Smooth muscle cell of the brain vasculature (primary cell): Measurements from ENCODE around the gene ZSWIM8.
"Not testable (repeated sequence)": the region's sequence is repeated elsewhere in the genome, so short reads cannot be mapped to it uniquely, and the experiment has no call there.

Experiments
- DNase-seq: peaks from one replicate; pipeline ENCODE4 v3.0.0-alpha.2; 2012; ENCODE audit warnings: low read depth, low spot score

The ZSWIM8 gene

DNA sequence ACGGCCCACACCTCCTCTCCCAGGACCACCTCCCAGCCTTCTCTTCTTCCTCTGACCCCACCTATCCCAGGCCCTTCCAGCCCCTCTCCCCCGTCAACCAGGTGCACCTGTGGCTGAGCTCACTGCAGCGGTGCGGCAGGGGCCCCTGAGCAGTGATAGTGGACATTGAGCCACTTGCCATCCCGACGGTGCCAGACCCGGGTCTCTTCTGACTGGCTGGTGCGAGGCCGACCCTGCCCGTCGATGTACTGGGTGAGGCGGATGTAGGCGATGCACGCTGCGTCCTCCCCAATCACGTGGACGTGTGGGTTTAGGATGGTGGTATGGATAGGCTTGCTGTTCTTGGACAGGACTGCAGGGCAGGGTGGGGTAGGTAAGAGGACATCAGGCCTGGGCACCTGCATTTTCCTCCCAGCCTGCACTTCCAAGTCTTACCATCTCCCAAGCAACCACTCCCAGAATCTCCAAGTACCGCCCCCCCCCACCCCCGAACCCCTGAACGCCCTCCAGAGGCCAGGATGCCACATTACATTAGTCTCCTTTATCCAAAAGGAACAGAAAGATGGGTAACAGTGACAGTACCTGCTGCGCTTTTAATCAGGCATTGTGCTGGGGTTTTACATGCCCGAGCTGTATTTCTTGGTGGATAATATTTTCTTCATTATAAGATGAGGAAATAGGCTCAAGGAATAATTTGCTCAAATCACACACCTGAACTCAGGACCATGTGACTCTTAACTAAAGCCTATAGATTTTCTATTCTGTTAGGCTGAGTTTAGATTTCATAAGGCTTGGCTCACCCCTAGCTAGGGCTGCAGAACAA is 29.7 kb downstream of the ZSWIM8 start:
- DNase-seq: no peak

DNA sequence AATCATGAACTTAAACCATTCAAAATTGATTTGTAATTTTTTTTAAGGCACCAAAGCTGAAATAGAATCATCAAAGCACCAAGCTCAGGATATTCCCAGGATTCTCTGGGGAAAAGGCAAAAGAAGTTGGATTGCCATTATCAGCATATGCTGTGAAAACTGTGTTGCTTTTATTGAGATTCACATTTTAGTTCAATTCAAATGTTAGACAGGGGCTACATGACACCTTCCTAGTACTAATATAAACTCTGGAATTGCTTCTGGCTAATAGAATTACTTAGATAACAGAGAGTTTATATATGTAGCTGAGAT is 30.3 kb downstream of the ZSWIM8 start:
- DNase-seq: no peak

DNA sequence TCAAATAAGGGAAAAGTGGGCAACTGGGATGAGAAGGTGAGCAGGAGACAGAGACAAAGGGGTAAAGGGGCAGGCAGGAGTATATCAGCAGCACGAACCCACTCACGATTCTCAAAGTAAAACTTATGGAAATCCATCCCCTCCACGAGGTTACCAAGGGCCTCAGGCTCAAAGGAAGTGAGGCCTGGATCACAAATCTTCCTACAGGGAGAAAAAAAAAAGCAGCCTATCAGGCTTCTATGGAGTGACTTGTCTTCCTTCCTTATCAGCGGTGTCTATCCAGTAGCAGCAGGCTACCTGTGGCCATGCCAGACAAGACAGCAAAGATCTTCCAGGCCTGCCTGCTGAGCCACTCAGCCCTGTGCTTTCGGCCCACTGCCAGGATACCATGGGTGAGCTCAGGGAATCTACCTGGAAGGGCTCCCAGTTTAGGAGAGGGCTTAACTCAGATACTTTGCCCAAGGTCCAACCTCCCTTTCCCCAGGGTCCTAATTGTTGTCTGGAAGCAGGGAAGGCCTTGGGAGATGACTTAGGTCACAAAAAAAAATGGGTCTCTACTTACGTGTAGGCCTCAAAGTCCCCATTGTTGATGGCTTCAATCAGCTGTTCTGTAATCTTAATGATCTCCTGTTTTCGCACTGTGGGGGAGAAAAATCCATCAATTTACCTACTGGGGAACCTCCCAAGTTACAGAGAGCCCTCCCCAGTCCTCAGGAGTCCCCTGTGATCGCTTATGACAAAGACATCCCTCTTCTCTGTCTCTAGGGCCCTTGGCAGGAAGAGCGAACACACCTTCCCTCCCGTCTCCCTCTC is 31.7 kb downstream of the ZSWIM8 start:
- no peak for DNase-seq

DNA sequence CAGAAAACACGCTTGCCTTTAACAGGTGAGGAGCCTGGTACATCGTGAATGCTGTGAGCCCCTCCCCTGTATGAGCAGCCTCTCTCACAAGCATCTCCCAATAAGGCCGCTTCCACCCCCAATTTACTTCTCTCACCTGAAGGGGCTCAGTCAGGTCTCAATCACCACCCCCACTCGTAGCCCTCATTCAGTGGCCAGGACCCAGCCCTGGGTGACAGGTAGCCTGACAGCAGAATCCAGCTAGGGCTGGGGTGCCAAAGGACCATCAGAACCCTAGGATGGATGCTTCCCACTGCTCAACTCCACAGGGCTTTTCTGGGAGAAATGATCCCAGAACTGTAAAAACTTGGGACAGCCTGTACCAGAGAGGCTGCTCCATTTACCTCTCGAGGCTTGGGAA is 32.4 kb downstream of the ZSWIM8 start:
- no peak for DNase-seq

DNA sequence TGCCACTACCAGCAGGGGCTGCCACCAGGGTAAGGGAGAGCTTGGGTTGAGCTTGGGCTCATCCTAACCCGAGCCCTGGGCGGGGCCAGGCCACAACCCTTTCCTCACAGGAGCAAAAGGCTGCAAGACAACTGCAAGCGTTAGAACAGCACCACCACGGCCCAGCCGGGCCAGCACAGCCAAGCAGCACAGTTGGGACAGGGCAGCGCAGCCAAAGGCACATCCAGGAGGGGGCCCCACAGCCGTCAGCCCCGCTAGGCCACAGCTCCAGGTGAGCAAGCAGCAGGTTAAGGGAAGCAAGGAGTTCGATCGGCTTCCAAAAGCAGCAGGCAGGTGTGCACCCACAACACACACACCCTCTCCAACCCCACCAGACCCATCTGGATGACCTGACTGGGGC is 33.0 kb downstream of the ZSWIM8 start:
- no peak for DNase-seq

DNA sequence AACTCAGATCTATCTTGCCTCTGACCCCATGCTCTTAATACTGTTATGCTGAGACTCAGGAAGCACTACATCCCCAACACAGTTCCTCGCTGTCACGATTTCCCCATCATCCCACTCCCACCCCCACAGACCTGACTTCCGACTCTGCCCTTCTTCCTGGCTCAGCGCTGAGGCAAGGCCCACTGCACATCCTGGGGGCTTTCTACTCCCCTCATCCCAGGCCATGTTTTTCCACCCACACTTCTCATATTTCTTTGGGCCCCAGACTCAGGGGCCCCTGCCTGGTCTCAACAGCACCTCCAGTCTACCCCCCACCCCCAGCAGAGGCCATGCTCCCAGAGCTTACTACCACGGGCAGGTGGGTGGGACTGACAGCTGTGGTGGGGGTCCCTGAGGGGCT is 33.7 kb downstream of the ZSWIM8 start:
- DNase-seq: no peak

DNA sequence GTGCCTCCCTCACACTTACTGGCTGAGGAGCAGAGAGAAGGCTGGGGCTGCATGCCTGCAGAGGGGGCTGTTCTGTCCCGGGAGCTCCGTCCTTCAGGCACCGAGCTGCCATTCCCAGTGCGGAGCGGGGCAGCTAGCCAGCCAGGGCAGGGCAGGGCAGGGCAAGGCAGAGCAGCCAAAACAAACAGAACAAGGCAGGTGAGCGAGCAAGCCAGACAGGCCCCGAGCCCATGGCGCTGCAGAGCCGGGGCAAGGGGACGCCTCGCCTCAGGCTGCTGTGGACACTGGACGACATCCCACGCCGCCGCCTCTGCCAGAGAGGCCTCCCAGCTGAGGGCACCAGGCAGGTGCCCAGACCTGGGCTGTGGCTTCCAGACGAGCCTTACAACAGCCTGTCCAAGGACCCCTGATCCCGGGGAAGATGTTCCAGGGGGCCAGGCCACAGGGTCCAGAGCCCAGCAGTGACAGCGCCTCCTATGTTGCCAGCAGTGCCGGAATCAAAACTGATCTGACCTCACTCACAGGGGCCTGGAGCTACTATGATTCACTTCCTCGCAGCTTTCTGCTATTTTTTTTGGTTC is 34.2 kb downstream of the ZSWIM8 start:
- DNase-seq: no peak

DNA sequence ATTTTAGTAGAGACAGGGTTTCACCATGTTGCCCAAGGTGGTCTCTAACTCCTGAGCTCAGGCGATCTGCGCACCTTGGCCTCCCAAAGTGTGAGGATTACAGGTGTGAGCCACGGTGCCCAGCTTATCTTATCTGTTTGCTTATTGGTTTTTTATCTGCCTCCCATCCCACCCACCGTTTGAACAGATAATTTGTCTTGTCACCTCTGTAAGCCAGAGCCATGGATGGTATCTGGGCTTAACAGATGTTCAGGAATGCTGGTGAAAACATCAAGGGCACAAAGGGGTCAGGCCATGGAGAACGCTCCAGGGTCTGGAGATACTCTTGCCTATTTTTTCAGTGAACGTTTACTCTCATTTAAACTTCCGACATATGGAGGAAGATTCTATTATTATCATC is 38.0 kb downstream of the ZSWIM8 start:
- no peak for DNase-seq

DNA sequence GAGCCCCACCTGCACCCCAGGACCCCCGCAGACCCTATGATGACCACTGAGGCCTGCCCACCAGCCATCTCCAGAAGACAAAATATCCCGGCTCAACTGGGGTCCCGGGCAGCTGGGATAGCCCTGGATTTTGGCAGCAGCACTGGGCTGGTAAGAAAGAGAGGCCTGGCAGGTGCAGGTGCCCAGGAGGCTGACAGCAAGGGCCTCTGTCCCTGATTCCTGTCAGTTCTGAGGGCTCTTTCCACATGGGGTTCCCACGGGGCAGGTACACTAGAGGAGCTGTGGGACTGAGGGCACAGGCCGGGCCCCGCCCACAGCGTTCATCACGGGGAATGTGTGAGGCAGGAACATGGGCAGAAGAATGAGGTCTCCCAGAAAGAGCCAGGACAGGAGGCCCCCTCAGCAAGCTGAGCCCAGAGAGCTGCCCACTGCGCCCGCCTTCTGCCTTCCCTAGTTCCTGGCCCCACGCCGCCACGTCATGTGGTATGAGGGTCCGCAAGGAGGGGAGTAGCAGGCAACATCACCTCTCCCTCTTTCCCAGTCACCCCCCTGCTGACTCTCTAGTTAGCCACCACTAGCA is 38.8 kb downstream of the ZSWIM8 start:
- DNase-seq: no peak

DNA sequence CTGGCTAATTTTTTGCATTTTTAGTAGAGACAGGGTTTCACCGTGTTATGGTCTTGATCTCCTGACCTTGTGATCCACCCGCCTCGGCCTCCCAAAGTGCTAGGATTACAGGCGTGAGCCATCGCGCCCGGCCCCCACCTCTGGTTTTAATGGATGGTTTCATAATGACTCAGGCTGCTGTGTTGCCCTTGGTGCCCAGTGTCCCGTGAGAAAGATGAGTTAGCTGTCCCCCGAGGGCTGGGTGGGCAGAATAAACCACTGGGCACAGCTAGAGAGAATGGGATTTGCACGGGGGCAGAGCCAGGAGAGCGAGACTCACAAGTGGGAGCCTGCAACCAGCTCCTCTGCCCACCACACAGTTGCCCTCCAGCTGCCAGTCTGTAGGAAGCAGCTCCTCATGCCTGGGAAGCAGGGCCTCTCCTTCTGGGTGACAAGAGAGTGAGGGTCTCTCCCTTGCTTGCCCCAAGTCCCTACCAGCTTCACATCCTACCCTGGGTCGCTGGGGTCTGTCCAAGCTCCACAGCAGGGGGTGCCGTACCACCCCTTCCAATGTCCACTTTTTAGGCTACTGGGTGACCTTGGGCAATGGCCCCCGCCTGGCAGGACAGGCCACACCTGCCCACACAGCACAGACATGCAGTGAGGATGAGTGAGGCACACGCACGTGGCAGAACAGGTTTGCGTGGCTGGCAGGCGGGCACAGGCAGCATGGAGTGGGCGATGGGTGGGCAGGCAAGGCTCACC is 42.1 kb downstream of the ZSWIM8 start:
- DNase-seq: no peak

DNA sequence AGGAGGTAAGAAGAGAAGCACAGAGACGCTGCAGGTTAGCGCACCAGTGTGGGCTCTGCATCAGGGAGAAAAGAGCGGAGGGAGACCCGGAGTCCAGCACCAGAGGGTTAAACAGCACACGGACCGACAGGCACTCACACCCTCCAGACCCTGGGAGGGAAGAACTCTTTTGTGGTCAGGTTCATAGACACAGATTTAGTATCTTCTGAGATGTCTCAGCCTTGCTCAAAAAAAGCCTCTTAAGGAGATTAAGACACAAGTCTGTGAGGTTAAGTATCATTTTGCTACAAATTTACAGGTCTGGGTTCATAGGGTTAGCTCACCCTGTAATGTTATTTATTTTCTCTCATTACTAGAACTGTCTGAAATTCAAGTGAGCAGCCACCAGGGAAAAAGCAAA is 42.8 kb downstream of the ZSWIM8 start:
- no peak for DNase-seq

DNA sequence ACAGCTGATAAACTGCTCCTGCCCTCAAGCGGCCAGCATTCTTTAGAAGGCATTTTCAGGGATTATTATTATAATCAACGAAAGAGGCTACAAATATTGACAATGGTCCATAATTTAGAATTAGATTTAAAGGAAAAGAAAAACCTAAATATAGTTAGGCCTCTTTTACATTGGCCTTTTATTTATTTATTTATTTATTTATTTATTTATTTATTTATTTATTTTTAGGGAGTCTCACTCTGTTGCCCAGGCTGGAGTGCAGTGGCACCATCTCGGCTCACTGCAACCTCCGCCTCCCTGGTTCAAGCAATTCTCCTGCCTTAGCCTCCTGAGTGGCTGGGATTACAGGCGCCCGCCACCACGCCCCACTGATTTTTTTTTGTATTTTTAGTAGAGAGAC is 43.7 kb downstream of the ZSWIM8 start:
- not testable (repeated sequence) for DNase-seq

DNA sequence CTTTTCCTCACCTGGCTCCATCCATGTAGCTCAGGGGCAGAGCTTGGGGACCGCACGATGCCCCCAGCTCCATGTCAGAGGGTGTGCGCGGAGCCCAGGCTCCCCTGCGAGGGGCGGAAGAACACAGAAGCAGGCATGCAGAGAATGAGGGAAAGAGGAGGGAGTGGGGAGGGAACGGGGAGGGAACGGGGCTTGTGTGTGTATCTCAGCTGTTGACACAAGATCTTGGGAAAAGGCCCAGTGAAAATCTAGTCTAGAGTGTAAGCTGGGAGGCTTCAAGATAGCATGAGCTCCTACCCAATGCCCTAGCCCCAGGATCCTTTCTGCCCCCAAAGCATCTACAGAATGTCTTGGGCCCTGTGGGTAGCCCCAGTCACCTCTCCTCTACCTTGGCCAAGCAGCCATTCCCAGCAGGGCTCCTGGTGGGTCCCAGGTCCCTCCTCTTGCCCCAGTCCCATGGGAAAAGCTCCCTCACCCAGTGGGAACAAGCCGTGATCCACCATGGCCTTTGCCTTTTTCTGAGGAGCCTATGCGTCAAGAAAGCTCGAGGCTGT is 51.1 kb downstream of the ZSWIM8 start:
- no peak for DNase-seq

DNA sequence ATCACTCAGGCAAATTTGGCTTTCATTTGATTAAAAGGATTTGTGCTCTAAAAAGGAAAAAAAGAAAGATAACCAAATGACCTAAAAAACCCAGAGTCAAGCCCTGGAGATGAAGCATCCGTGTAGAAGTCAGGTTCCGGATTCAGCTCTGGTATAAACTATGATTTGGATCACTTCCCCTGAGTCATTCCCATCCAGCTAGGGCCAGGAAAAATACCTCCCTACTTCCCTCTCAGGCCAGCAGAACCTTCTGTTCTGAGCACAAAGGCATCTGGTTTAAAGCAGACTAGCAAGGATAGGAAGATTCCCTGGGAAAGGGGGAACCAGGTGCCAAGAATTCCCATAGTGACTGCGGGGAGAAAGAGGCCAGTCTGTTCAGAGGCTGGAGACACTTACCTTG is 51.7 kb downstream of the ZSWIM8 start:
- no peak for DNase-seq

DNA sequence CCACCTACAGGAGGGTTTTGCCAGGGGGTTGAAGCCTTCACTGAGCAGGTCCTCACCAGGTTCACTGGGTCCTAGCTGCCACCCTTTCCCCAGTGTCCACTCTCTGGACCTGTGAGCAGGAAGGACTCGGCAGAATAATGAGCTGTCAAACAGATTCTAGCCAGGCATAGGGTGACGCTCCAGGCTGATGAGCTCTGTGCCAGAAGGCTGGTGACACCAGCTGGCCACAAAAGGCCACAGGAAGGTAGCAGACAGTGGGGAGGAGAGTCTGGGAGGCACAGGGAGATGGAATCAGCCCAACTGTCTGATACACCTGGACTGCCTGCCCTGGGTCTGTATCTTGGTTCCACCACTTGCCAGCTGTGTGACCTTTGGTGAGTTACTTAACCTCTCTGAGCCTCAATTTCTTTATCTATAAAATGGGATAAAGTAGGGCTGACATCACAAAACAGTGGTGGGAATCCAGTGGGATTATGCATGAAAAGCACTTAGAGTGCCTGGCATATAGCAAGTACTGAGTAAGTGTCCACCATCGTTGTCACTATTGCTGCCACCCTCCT is 52.7 kb downstream of the ZSWIM8 start:
- DNase-seq: no peak

DNA sequence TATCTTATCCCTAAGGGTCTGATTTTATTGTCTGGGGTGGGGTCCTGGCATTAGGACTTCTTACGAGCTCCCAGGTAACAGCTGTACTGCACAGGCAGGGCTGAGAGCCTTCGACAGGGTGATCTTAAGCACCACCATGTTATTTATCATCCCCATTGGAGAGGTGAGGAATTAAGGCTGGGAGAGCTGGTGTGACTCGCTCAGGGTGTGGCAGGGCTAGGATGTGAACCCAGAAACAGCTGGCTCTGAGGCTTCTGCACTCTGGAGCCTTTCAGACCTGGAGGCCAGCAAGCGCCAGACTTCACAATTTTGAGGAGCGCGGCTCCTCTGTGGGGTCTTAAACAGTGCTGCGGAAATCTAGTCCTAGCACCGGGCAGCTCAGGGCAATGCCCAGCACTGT is 53.4 kb downstream of the ZSWIM8 start:
- no peak for DNase-seq

DNA sequence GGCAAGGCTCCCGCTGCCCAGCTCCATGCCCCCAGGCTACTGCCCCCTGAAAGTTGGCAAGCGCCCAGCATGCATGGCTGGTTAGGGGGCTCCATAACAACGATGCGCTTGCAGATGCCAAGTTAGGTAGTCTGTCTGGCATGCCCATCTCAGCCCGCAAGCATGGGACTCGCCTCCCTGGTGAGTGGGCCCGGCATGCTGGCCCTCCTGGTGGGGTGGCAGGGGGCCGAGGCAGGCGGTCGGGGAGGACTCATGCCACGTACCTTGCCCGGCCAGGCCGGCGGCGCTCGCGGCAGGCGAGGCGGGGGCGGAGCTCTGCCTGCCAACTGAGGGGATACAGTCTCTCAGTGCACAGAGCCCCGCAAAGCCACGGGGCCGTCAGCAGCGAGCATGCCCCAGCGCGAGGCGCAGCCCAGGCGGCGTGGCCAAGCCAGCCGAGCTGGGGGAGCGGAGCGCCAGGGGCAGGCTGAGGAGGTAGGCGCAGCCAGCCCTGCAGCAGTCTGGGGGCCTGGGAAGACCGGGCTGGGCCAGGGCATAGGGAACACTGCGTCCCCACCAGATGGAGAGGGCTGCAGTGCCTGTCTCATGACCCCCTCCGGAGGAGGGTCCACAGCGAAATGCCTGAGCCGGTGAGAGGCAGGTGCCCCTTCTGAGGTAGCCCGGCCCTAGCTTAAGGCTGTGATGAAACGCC is 54.0 kb downstream of the ZSWIM8 start:
- DNase-seq: no peak

DNA sequence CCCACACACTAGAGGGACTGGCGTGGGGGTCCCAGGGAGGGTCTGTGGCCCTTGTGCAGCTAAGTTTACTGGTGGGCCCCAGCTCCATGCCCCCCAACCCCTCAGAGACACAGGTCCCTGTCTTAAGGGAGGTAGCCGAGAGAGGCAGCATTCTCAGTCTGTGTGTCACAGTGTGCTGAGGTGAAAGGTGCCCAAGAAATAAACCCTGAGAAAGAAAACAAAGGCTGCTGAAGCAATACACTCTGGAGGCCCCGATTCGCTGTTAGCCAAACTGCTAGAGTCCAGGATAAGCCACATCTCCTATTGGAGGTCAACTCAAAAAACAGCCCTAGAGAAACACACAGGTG is 54.6 kb downstream of the ZSWIM8 start:
- DNase-seq: no peak

DNA sequence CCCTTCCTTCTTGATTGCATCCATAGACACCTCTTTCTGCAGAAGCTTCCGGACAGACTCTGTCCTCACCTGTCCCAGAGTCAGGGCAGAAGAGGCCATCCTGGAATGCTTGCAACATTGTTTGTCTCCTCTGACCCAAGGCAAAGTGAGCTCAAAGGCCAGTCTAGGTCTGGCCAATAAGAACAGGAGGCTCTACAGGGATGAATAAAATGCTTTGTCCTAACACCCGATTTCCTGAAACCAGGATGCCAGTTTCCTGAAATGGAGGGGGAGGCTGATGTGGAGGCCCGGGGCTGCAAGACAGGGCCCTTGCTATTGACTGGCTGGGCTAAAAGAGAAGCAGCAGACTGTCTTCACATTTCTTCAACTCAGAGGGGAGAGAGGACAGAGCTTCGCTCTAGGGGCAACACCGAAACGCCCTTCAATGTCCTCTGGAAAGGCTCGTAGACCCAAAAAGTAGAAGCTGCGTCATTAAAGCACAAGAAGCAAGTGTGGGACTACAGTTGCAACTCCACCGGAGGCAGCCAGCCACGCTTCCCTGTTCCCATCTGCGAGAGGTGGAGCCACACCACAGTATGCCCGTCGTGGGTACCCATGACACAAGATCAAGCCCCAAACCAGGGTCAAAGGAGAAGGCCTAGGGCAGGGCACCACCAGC is 55.1 kb downstream of the ZSWIM8 start:
- DNase-seq: no peak

DNA sequence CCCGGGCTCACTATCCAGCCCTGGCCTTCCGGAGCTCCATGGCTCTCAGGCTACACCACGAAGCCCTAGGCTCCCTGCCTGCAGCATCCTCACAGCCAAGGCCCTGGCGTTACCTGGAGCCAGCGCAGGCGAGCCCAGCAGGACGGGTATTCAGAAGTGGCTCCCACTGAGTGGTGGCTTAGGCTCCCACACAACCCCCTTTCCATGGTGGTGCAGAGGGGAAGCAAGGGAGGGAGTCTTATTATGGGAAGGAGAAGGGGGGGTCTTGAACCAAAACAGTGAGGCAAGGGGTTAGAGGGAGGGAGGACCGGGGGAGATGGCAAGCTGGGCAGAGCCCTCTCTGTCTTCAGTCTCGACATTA is 55.6 kb downstream of the ZSWIM8 start:
- no peak for DNase-seq
